Naive thymus-derived CD8-positive, alpha-beta T cell (primary cell): ENCODE data around the gene CCR8. TPM values are rescaled to one million over a fixed set of nuclear protein-coding genes. Genes with fewer than 3 reads are reported as not detected.
"Not testable (repeated sequence)": the region's sequence is repeated elsewhere in the genome, so short reads cannot be mapped to it uniquely, and the experiment has no call there.

Experiments
- ATAC-seq, 2 donors: fragments of 150-1000 bp; cut with Tn5 transposase in 1 of 2; sonication (Bioruptor Pico), chemical (Tn5 transposase) in 1 of 2; 1 replicate in 1 of 2; 2 replicates in 1 of 2; pipeline ENCODE4 v1.10.0; 2021; ENCODE audit warnings: mild to moderate bottlenecking in 2 of 2, moderate library complexity in 2 of 2
- POLR2A ChIA-PET: fragments of 350-600 bp; sonication (Branson Sonifier 250); formaldehyde crosslinking; loops from one replicate; lab custom pipeline; 2021; ENCODE audit warnings: antibody characterized with exemption; lab: Charles Lee
- DNase-seq, 10 donors: peaks; one replicate each; pipeline versions ENCODE4 v3.0.0 to v3.0.0-alpha.2; 2020 to 2022
- H3K27ac Mint-ChIP-seq, 10 donors: one replicate each; pipeline ENCODE4 v1.8.0; 2020 to 2022; ENCODE audit warnings: mild to moderate bottlenecking in 10 of 10, mixed read lengths in 10 of 10, moderate library complexity in 4 of 10, inconsistent platforms in 1 of 10
- H3K27me3 Mint-ChIP-seq, 5 donors: one replicate each; pipeline ENCODE4 v1.8.0; 2021 to 2022; ENCODE audit warnings: mixed read lengths in 5 of 5
- H3K36me3 Mint-ChIP-seq, 3 donors: one replicate each; pipeline ENCODE4 v1.8.0; 2020 to 2022; ENCODE audit warnings: mixed read lengths in 3 of 3, mild to moderate bottlenecking in 2 of 3, inconsistent platforms in 1 of 3
- H3K4me1 Mint-ChIP-seq, 4 donors: one replicate each; pipeline ENCODE4 v1.8.0; 2021 to 2022; ENCODE audit warnings: mixed read lengths in 4 of 4
- H3K4me3 Mint-ChIP-seq, 10 donors: one replicate each; pipeline ENCODE4 v1.8.0; 2020 to 2022; ENCODE audit warnings: mild to moderate bottlenecking in 10 of 10, mixed read lengths in 10 of 10, moderate library complexity in 6 of 10, inconsistent platforms in 1 of 10
- H3K9me3 Mint-ChIP-seq, 9 donors: one replicate each; pipeline ENCODE4 v1.8.0; 2020 to 2022; ENCODE audit warnings: mixed read lengths in 9 of 9, mild to moderate bottlenecking in 3 of 9, inconsistent platforms in 1 of 9, moderate library complexity in 1 of 9
- polyA plus RNA-seq, 3 donors: library from polyadenylated mRNA; unstranded; fragments of 300-500 nt; fragmentation: Illumina TruSeq; gene quantifications; one replicate each; pipeline ENCODE4 v1.2.3, GENCODE V29; 2021
- total RNA-seq, 8 experiments: library from RNA in 2 of 8; stranded (reverse) in 2 of 8; gene quantifications; one replicate each; pipeline ENCODE4 v1.2.3 and lab custom pipeline; 2021 to 2026

The CCR8 gene
- total and polyA plus RNA-seq, 5 experiments from 2014 or later: 0.24 TPM; not detected in 4

DNA sequence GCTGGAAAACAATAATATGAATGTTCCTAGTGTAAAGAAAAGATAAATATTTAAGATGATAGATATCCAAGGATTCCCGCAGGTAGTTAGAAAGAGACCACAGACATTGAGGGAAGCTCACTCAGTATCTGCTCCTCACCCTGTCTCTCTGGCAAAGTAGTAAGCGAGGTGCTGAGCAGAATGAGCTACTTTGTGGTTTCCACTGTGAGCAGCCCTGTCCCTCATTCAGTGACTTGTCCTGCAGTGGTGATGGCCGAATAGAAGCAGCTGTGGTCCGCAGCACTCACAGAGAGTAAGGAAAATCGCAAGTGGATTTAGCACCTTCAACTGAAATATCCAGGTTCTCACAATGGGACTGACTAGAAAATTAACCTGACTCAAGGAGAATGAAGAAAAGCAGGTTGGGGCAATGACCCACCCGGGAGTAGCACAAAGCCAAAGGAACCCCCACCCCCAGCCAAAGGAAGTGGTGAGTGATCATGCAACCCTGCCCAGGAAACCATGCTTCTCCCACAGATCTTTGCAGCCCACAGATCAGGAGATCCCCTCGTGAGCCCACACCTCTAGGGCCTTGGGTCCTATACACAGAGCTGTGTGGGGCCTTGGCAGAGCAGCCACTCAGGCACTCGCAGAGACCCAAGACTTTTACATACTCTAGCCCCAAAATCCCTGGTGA is 31.9 kb downstream of the CCR8 start:
- Mint-ChIP-seq H3K4me3 (peak overlapping the region; percentile 43 to 75 (median 66)), H3K27me3 (no peaks in the 10 kb centered on the region), H3K9me3 (no peaks in the 10 kb centered on the region), H3K4me1 (peaks cover 19 to 58% (median 45%) of the 10 kb centered on the region in 4 donors), H3K36me3 (no peaks in the 10 kb centered on the region), H3K27ac (peak overlapping the region; percentile 67 to 90 (median 82))
- peak in 8 of 10 donors; percentile 7 to 41 (median 23) for DNase-seq
- POLR2A ChIA-PET: interaction anchor here (1.2 kb wide), 1 partner anchor 14 kb away, joined by 4 read pairs; no protein-coding TSS in a partner anchor
- peak; percentile 61 to 94 for ATAC-seq

DNA sequence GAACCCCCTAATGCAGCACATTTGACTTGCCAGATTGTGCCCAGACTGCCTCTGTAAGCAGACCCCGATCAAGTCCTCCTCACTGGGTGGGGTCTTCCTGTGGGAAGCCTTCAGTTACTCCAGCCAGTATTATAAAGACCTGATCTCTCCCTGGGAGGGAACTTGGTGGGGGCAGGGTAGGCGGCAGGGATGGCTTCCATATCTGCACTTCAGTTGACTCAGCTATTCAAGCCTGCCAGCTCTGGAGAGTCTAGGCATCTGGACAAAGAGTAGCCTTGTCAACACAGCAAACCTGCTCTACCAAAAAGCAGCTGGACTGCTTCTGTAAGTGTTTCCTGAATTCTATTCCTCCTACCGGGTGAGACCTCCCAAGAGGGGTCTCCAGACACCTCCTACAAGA is 32.7 kb downstream of the CCR8 start:
- Mint-ChIP-seq H3K4me1 (peaks cover 19 to 56% (median 43%) of the 10 kb centered on the region in 4 donors), H3K4me3 (peak overlapping the region in 6 of 10 donors; percentile 19 to 75 (median 66)), H3K27me3 (no peaks in the 10 kb centered on the region), H3K9me3 (no peaks in the 10 kb centered on the region), H3K27ac (peak overlapping the region in 5 of 10 donors; percentile 21 to 90 (median 87)), H3K36me3 (no peaks in the 10 kb centered on the region)
- ATAC-seq (no peak), DNase-seq (no peak)
- POLR2A ChIA-PET: interaction anchor here (1.2 to 1.4 kb wide), 2 partner anchors 15 to 22 kb away, joined by 3 to 4 read pairs; no protein-coding TSS in a partner anchor

DNA sequence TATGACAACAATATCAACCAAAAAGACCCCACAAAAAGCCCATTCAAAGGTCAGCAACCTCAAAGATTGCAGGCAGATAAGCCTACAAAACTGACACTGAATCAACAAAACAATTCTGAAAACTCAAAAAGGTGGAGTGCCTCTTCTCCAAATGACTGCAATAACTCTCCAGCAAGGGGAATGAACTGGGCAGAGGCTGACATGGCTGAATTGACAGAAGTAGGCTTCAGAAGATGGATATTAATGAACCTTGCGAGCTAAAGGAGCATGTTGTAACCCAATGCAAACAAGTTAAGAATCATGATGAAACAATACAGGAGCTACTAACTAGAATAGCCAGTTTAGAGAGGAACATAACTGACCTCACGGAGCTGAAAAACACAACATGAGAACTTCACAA is 33.3 kb downstream of the CCR8 start:
- peaks cover 19 to 50% (median 37%) of the 10 kb centered on the region in 4 donors for H3K4me1 Mint-ChIP-seq
- H3K9me3 Mint-ChIP-seq: no peaks in the 10 kb centered on the region
- no peak for ATAC-seq
- no peaks in the 10 kb centered on the region for H3K27me3 Mint-ChIP-seq
- H3K36me3 Mint-ChIP-seq: no peaks in the 10 kb centered on the region
- DNase-seq: no peak
- peak overlapping the region in 2 of 10 donors; percentile 20 to 50 for H3K4me3 Mint-ChIP-seq
- POLR2A ChIA-PET: interaction anchor here (1.4 kb wide), 1 partner anchor 22 kb away, joined by 3 read pairs; no protein-coding TSS in a partner anchor
- peak overlapping the region in 6 of 10 donors; percentile 1 to 90 (median 70) for H3K27ac Mint-ChIP-seq

DNA sequence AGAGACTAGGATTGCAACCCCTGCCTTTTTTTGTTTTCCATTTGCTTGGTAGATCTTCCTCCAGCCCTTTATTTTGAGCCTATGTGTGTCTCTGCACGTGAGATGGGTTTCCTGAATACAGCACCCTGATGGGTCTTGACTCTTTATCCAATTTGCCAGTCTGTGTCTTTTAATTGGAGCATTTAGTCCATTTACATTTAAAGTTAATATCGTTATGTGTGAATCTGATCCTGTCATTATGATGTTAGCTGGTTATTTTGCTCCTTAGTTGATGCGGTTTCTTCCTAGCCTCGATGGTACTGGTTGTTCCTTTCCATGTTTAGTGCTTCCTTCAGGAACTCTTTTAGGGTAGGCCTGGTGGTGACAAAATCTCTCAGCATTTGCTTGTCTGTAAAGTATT is 40.9 kb downstream of the CCR8 start:
- H3K36me3 Mint-ChIP-seq, H3K27me3 Mint-ChIP-seq, ATAC-seq, DNase-seq, POLR2A ChIA-PET, H3K4me3 Mint-ChIP-seq, H3K27ac Mint-ChIP-seq, H3K4me1 Mint-ChIP-seq: not testable (repeated sequence)
- peaks cover 0 to 12% (median 3%) of the 10 kb centered on the region in 9 donors for H3K9me3 Mint-ChIP-seq

DNA sequence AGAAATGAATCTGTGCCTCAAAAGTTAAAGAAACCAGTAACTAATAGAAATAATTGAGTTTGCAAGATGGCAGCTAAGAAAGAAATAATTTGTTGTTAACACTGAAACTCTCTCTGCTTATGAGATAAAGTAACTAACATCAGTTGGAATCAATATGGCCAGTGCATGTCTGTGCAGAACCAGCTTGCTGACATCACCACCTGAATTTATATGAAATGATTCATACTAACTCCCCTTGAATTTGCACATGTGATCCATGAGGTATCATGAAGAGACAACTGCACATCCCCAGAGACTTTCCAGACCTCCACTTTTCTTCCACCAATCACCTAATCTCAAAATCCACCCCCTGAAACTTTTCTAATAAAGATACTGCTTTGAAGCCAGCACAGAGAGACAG is 43.3 kb downstream of the CCR8 start:
- no peak for ATAC-seq

GRCh38 chr3:39376959-39377634 is 47.6 kb downstream of the CCR8 start:
- Mint-ChIP-seq H3K4me3 (no peak overlapping the region), H3K4me1 (peaks cover 3 to 7% (median 5%) of the 10 kb centered on the region in 4 donors), H3K36me3 (no peaks in the 10 kb centered on the region), H3K27ac (no peak overlapping the region), H3K9me3 (no peaks in the 10 kb centered on the region), H3K27me3 (peaks cover 0 to 4% (median 0%) of the 10 kb centered on the region in 5 donors)
- no peak for DNase-seq
- no peak for ATAC-seq
- POLR2A ChIA-PET: interaction anchor here (0.7 kb wide), 1 partner anchor 626 kb away, joined by 4 read pairs; no protein-coding TSS in a partner anchor

More for the DNA sequence above, 43.3 kb downstream of the CCR8 start:
- peaks cover 0 to 1% (median 0%) of the 10 kb centered on the region in 3 donors for H3K36me3 Mint-ChIP-seq
- H3K27ac Mint-ChIP-seq: no peak overlapping the region
- POLR2A ChIA-PET: interaction anchor here (1.0 kb wide), 1 partner anchor 9 kb away, joined by 7 read pairs; no protein-coding TSS in a partner anchor
- H3K27me3 Mint-ChIP-seq: peaks cover 0 to 4% (median 0%) of the 10 kb centered on the region in 5 donors
- peaks cover 0 to 2% (median under 1%) of the 10 kb centered on the region in 4 donors for H3K4me1 Mint-ChIP-seq
- peaks cover 0 to 12% (median 3%) of the 10 kb centered on the region in 9 donors for H3K9me3 Mint-ChIP-seq
- H3K4me3 Mint-ChIP-seq: no peak overlapping the region
- no peak for DNase-seq

- H3K27me3 Mint-ChIP-seq: peaks cover 0 to 4% (median 0%) of the 10 kb centered on the region in 5 donors
- H3K4me1 Mint-ChIP-seq: peaks cover 3 to 14% (median 13%) of the 10 kb centered on the region in 4 donors
- H3K4me3 Mint-ChIP-seq: peak overlapping the region in 1 of 10 donors; percentile 49
- POLR2A ChIA-PET: interaction anchor here (0.9 kb wide), 1 partner anchor 29 kb away, joined by 4 read pairs; the partner anchor contains the start of gene RPSA
- ATAC-seq: peak; percentile 81 to 85
- H3K36me3 Mint-ChIP-seq: no peaks in the 10 kb centered on the region
- DNase-seq: peak; percentile 15 to 82 (median 54)
- H3K9me3 Mint-ChIP-seq: no peaks in the 10 kb centered on the region
- peak overlapping the region in 4 of 10 donors; percentile 0 to 38 (median 12) for H3K27ac Mint-ChIP-seq
These were observed 48.6 kb downstream of the CCR8 start for GRCh38 chr3:39378088-39378487.

DNA sequence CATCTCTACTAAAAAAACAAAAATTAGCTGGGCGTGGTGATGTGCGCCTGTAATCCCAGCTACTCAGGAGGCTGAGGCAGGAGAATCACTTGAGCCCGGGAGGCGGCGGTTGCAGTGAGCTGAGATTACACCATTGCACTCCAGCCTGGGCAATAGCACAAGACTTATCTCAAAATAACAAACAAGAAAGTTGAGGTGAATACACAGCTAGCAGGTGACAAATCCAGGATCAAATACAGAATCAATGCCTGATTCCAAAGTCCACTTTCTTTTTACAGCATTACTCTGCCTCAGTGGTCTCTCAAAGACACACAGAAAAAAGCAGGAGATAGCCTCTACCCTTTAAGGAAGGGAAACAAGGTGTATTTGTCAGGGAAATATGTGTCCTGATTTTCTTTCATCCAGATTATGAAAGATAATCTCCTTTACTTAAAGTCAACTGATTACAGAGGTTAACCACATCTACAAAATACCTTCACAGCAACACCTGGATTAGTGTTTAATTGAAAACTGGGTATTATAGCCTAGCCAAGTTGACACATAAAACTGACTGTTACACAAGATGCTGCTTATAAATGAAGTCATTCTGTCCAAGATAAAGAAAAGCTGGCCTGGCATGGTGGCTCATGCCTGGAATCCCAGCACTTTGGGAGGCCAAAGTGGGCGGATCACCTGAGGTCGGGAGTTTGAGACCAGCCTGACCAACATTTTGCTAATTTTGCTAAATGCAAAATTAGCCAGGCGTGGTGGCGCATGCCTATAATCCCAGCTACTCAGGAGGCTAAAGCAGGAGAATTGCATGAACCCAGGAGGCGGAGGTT is 49.7 kb downstream of the CCR8 start:
- H3K4me3 Mint-ChIP-seq: no peak overlapping the region
- no peaks in the 10 kb centered on the region for H3K9me3 Mint-ChIP-seq
- ATAC-seq (no peak), DNase-seq (no peak)
- POLR2A ChIA-PET: interaction anchor here (0.7 kb wide), 1 partner anchor 1397 kb away, joined by 4 read pairs; no protein-coding TSS in a partner anchor
- peaks cover 6 to 21% (median 16%) of the 10 kb centered on the region in 4 donors for H3K4me1 Mint-ChIP-seq
- no peaks in the 10 kb centered on the region for H3K36me3 Mint-ChIP-seq
- H3K27me3 Mint-ChIP-seq: peaks cover 0 to 4% (median 0%) of the 10 kb centered on the region in 5 donors
- H3K27ac Mint-ChIP-seq: no peak overlapping the region

DNA sequence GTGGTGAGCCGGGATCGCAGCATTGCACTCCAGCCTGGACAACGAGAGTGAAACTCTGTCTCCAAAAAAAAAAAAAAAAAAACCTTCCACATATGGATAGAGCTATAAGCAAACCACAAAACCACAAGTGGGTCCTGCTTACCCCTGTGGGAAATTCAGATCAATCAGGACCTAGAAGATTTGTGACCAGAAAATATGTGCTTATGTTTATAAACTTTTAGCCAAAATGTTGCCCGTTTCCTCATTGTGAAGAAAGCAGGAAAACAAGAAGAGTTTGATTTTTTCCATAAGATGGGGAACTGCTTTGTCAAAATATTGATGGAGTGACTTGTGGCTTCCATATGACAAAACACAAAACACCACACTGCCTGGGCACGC is 50.3 kb downstream of the CCR8 start:
- peaks cover 6 to 26% (median 20%) of the 10 kb centered on the region in 4 donors for H3K4me1 Mint-ChIP-seq
- DNase-seq: no peak
- POLR2A ChIA-PET: interaction anchor here (0.7 kb wide), 1 partner anchor 1397 kb away, joined by 4 read pairs; no protein-coding TSS in a partner anchor
- no peak overlapping the region for H3K4me3 Mint-ChIP-seq
- no peaks in the 10 kb centered on the region for H3K36me3 Mint-ChIP-seq
- no peaks in the 10 kb centered on the region for H3K9me3 Mint-ChIP-seq
- no peak overlapping the region for H3K27ac Mint-ChIP-seq
- H3K27me3 Mint-ChIP-seq: peaks cover 0 to 4% (median 0%) of the 10 kb centered on the region in 5 donors
- no peak for ATAC-seq

- no peaks in the 10 kb centered on the region for H3K9me3 Mint-ChIP-seq
- peaks cover 0 to 4% (median 0%) of the 10 kb centered on the region in 5 donors for H3K27me3 Mint-ChIP-seq
- ATAC-seq (no peak), DNase-seq (no peak)
- H3K36me3 Mint-ChIP-seq: no peaks in the 10 kb centered on the region
- H3K4me3 Mint-ChIP-seq: peak overlapping the region in 3 of 10 donors; percentile 4 to 28 (median 22)
- peak overlapping the region in 5 of 10 donors; percentile 22 to 73 (median 65) for H3K27ac Mint-ChIP-seq
- POLR2A ChIA-PET: interaction anchor here (0.7 kb wide), 1 partner anchor 172 kb away, joined by 3 read pairs; no protein-coding TSS in a partner anchor
- peaks cover 15 to 43% (median 35%) of the 10 kb centered on the region in 4 donors for H3K4me1 Mint-ChIP-seq
These were observed 51.9 kb downstream of the CCR8 start for GRCh38 chr3:39381432-39381831.
